Mammary epithelial cell (primary cell): ENCODE measurements around the gene SPATA31D3.
"Not testable (repeated sequence)": the region's sequence is repeated elsewhere in the genome, so short reads cannot be mapped to it uniquely, and the experiment has no call there.

Experiments
- EZH2 ChIP-seq: IDR thresholded peaks from 2 replicates; pipeline ENCODE4 v1.6.1; 2012; ENCODE audit warnings: low read length, inconsistent platforms, borderline replicate concordance
- TF ChIP-seq, protein P1 (sequence below), 2 donors: IDR thresholded peaks in 1 of 2; conservative IDR thresholded peaks in 1 of 2; 2 replicates each; pipeline ENCODE4 v1.5.1; 2011 to 2012; ENCODE audit warnings: inconsistent platforms in 2 of 2, low read length in 2 of 2, mild to moderate bottlenecking in 2 of 2, control low read depth in 1 of 2, low read depth in 1 of 2; ENCODE audit not compliant: insufficient read depth in 1 of 2; ENCODE audit errors: extremely low read depth in 1 of 2

DNA sequence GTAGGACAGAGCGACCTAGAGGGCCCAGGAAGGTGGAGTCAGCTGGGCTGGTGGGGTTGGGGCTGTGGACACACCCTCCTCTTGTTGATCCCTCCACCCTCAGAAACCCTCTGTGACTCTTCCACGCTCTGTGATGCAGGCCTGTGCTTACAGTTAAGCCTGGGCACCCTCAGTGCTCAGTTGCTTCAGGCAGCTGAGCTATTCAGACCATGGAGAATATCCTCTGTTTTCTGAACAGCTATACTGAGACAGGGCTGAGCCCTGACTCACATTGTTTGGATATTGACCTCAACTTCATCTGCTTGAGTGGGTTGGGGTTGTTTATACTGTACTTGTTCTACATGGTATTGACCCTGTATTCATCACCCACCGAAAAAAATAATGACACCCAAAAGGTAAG lies 15.0 kb upstream of the SPATA31D3 start, which contains the start of gene SPATA31D4:
- TF ChIP-seq, protein P1, sequence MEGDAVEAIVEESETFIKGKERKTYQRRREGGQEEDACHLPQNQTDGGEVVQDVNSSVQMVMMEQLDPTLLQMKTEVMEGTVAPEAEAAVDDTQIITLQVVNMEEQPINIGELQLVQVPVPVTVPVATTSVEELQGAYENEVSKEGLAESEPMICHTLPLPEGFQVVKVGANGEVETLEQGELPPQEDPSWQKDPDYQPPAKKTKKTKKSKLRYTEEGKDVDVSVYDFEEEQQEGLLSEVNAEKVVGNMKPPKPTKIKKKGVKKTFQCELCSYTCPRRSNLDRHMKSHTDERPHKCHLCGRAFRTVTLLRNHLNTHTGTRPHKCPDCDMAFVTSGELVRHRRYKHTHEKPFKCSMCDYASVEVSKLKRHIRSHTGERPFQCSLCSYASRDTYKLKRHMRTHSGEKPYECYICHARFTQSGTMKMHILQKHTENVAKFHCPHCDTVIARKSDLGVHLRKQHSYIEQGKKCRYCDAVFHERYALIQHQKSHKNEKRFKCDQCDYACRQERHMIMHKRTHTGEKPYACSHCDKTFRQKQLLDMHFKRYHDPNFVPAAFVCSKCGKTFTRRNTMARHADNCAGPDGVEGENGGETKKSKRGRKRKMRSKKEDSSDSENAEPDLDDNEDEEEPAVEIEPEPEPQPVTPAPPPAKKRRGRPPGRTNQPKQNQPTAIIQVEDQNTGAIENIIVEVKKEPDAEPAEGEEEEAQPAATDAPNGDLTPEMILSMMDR (conservative IDR thresholded peaks at IDR 0.05 in 1 of 2, IDR thresholded peaks at IDR 0.05 in 1 of 2; ENCODE audit: extremely low read depth in 1 of 2, insufficient read depth in 1 of 2, low read depth in 1 of 2, low read length in 2 of 2): not testable (repeated sequence)
- not testable (repeated sequence) for TF ChIP-seq EZH2
